ENCODE measurements around the gene DPP10.

The DPP10 gene

DNA sequence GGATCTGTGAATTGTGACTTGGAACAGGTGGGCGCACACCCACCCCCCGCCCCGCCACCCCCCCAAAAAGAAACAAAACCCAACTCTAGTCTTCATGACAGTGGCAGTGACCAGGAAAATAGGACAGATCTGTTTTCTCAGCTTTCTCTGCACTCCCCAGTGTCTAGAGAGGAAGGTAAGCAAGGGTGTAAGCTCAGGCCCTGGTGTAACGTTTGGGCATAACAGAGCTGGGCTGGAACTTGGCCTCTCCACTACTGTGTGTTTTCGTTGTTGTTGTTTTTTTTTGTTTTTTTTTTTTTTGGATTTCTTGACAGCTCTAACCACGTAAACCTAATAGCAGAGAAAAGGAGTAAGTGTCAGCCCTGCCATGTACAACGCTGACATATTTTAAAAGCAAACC lies 1160.8 kb downstream of the DPP10 start:
- DNase-seq = no peak

DNA sequence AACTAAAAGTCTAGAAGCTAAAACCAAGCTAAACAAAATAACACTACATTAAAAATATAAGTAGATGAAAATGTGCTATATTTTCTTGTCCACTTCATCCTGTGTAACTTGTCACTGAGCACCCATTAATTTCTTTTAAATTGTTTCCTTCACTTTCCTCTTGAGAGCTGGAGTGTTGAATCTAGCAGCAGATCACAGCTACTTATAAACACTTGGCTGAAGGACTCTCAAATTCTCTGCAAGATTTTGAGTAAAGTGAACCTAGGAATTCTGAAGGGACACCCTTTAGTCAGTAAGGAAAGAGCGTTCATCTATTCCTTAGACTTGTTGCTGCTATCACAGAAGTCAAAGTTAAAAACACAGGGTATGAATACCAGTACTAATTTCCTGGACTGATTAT lies 1163.9 kb downstream of the DPP10 start:
- no peak for DNase-seq

DNA sequence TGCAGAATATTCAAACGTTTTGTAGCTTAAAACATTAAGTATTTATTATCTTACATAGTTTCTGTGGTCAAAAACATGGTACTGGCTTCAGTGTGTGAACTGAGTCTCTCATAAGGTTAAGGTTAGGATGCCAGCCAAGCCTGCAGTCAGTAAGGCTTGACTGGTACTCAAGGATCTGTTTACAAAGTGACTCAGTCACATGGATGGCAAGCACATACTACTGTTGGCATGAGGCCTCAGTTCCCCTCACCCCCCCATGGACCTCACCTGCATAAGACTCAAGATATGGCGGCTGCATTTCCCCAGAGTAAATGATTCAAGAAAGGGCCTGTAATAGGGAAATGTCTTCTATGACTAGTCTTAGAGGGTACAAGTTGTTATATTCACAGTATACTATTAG lies 1167.5 kb downstream of the DPP10 start:
- DNase-seq = no peak

DNA sequence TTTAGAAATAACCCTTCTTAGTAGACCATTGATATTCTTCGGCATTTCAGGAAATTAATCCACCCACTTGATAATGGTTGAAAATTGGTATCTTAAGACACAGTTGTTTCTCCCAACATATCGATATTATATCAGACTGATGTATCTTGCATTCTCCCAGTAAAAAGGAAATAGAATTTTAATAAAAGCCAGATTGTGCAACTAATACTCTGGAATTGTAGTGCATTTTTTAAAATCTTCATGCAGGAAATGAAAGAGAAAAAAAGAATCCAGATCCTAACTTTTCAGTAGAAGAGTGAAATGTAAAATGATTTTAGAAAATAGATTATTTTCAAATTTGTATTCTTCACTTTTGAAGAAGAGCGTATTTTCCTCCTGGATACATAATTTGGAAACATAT lies 1168.4 kb downstream of the DPP10 start:
- DNase-seq = no peak

DNA sequence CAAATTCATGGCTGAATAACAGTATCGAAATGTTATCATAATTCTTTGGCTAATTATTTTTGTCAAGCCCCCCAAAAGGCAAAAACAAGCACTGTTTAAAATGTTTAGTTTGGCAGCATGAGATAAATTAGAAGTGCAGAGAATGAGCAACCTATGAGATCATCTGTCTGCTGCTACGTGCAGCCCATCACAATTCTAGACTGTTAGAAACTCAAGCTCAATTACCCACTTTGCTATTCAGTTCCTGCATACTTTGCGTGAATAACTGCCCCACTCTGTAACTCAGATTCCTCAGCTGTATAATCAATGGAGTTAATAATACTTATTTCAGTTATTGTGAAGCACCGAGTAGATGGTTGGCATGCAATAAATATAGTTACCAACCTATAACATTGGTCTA lies 1181.9 kb downstream of the DPP10 start:
- DNase-seq = no peak

DNA sequence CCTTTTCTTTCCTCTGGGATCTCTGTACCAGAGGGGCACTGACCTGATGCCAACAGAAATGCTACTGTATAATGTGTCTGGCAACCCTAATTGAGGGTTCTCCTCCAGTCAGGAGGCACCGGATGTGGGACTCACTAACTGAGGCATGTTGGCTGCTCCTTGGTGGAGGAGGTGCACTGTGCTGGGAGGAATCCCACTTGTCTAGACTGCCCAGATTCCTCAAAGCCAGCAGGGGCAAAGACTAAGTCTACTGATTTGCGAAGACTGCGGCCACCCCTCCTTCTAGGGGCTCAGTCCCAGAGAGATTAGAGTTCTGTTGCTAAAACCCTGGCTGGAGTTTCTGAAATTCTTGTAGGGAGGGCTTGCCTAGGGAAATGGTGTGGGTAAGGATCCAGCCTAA lies 1192.1 kb downstream of the DPP10 start:
- no peak for DNase-seq

DNA sequence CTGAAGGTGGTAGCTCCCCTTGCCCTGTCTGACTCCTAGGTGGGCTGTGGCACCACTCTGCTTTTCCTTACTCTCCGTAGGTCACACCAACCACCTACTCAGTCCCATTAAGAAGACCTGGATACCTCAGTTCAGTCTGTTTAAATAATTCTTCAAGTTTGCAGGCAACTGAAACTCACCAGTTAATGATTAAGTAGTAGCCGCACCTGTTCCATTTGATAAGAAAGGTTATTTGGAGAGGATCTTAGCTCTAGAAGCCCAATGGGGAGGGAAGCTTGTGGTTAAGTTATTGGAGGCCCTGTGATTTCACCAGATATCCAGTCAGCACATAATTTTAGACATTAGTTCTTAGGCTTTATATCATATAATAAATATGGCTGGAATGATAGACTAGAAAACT lies 1193.0 kb downstream of the DPP10 start:
- no peak for DNase-seq

DNA sequence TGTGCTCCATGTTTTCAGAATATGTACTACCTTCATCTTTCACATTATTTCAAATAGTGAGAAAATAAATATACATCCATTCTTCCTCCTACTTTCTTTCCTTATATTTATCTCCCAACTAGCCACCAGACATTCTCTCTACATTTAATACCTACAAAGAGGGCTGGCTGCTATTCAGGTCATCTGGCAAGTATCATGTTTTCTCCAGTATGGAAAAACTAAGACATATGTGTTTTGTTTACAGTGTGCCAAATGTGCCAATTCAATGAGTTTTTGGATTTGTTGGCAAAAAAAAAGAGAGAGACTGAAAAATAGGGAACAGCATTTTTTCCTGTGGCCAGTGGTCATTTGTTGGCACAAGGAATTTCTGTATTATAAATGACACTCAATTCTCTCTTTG lies 1207.3 kb downstream of the DPP10 start:
- DNase-seq = no peak

DNA sequence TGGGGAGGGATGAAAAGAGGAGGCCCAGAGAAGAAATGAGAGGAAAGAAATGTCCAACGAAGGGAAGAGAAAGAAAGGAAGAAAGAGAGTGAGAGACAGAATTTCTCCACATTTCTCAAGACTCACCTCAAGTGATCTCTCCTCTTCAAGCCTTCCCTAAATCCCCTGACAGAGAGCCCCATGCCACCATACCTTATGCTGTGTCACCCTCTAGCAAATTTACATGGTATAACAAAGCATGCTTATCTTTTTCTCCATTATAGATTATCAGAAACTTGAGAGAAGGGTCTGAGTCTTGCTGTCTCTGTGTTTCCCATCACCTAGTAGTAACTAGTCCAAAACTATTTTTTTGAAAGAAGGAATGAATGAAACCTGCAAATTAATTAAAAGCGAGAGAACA lies 1208.4 kb downstream of the DPP10 start:
- DNase-seq = no peak

DNA sequence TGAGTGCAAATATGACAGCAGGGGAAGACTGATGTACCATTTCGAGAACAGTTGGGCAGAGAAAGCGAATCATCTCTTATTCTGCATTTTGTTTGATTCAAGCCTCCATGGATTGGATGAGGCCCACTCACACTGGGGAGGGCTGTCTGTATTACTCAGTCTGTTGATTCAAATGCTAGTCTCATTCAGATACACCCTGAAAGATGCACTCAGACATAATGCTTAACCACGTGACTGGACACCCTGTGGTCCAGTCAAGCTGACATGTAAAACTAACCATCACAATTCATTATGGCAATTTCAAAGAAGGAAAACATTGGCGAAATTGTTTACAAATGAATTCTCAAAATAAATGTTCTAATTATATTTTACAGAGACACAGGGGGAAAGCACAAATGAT lies 1210.2 kb downstream of the DPP10 start:
- no peak for DNase-seq

DNA sequence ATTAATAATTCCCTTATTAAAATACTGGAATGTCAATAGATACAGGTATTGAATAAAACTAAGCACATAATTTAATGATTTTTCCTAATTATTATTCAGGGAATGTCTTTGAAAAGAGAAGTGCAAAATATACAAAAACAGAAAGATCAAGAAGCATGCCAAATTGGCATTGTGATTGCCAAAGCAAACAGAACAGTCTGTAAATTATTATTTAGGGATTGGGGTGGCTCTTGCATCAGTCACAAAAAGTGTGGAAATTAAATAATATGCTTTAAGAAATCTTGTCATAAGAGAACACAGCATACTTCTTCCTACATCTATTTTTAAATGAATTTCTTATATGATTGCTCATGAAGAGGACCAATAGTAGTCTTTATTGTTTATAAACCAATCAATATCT lies 1211.9 kb downstream of the DPP10 start:
- DNase-seq = no peak

DNA sequence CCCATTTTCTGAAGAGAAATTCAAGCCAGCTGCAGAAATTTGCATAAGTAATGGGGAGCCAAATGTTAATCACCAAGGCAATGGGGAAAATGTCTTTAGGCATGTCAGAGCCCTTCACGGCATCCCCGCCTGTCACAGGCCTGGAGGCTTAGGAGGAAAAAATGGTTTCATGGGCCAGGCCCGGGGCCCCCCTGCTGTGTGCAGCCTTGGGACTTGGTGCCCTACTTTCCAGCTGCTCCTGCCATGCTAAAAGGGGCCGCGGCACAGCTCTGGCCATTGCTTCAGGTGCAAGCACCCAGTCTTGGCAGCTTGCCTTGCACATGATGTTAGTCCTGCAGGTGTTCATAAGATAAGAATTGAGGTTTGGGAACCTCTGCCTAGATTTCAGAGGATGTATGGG lies 1235.7 kb downstream of the DPP10 start:
- no peak for DNase-seq

DNA sequence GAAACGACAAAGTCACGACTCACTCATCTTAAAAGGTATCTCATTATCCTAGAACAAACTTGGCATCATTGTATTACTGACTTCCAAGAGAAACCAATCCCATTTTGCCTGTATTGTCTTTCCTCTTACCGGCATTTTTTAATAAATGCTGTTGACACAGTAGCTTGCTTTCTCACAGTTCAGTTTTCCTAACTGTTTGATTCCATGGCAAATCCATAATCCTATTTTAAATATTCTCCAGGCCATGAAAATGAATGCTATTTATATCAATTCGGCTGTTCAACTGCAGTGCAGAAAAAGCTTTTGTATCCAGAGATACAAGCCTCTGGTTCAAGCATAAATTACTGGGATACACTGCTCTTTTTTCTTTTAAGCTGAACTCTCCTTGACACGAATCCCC lies 1241.9 kb downstream of the DPP10 start:
- DNase-seq = no peak

DNA sequence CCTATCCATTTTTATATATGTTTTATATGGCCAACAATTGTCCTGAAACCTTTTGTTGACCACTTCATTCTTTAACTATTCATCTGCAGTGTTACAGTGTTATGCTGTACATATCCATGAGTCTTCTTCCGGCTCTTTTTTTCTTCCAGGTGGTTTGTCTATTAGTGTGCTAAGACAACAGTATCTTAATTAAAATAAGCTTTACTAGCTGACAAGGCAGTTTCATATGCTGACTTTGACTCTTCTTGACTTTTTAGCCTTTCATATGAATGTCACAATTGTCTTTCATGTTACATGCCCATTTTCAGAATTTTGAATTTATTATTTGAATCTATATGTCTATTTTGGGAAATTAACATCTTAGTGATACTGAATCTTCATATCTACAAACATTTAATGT lies 1249.0 kb downstream of the DPP10 start:
- no peak for DNase-seq

DNA sequence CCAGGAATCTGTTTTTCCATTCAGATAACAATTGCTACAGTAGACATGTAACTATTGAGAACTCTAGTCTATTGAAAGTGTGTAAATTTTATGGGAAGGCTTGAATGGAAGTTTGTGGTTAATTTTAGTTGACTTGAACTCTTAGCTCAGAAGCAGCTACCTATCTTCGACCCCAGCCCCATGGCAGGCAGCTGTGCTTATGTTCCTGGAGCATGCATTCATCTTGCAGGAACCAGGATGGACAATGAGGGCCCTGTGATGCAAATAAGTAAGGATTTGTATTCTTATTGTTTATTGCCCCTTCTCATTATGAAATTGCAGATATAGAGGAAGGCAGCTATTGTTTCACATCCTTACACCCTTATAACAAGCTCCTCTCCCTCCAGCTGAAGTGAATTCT lies 1252.2 kb downstream of the DPP10 start:
- no peak for DNase-seq

DNA sequence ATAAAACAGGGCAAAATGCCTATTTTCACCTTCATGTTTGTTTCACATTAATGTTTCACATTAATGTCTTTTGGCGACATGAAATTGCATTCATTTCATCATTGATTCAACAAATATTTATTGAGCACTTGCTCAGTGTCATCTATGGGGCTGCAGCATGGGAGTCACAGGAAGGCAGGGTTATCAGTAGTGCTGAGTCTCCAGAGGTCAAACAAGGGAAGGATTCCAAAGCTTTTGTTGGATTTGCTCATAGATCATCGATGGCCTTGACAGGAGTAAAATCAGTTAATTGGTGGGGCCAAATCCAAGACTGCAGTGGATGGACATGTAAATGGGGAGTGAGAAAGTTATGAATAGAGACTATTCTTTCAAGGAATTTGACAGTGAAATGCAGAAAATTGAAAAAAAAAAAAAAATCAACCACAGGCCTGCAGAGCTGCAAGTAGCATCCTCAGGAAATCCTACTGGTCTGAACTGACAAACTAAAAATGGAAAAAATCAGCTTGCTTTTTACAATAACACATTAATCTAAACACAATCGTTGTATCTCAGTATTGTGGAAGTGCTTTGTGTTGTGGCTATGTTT lies 1290.8 kb downstream of the DPP10 start:
- DNase-seq = no peak

DNA sequence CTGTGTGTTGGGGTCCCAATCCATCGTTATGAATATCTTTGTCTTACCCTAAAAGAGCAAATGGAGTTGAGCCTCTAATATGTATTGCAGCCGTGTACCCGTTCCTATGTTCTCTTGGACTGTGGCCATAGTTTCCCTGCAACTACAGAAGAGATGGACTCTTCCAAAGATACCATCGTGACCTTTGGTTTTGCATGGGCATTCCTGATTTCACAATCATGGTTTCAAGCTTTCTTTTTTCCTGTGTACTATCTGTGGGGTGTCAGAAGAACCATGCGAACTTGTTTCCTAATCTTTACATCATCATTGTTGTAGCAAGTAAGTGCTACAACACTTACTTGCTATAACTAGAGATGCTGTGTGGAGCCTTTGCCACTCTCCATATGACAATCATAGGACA lies 1295.7 kb downstream of the DPP10 start:
- no peak for DNase-seq

DNA sequence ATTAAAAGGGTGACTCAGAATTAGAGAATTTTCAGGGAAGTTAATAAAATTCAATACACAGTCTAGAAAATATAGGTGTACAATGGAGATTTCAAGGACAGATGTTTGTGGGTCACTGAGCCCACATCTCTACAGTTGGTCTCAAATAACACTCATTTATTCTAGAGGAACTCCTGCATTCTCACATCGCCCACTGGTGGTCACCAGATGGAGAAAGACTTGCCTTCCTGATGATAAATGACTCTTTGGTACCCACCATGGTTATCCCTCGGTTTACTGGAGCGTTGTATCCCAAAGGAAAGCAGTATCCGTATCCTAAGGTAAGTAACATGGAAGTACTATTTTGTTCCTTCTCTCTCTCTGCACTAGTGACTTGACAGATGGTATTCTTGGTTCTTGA lies 1297.1 kb downstream of the DPP10 start:
- no peak for DNase-seq

DNA sequence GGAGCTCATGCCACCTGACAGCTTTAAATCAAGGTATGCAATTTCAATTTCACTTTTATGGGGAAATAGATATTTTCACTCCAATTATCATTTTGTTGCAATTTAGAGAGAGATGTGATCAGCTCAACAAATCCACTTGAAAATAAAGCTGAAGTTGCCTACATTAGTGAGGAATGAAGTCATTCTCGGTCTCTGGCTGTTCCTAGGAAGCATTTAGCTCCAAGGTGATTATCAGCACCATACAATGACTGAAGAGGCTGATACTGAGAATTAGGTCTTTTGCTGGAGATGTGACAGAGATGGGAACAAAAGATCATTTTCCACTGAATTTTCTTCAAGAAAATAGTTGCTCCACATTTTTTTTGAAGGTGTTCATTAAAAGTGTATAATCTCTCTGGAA lies 1303.7 kb downstream of the DPP10 start:
- DNase-seq = no peak

DNA sequence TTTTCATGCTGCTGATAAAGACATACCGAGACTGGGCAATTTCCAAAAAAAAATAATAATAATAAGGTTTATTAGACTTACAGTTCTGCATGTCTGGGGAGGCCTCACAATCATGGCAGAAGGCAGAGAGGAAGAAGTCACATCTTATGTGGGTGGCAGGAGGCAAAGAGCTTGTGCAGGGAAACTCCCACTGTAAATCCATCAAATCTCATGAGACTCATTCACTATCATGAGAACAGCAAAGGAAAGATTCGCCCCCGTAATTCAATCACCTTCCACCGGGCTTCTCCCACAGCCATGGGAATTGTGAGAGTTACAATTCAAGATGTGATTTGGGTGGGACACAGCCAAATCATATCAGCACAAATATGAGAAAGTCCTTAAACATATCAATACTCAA lies 1314.8 kb downstream of the DPP10 start:
- no peak for DNase-seq

DNA sequence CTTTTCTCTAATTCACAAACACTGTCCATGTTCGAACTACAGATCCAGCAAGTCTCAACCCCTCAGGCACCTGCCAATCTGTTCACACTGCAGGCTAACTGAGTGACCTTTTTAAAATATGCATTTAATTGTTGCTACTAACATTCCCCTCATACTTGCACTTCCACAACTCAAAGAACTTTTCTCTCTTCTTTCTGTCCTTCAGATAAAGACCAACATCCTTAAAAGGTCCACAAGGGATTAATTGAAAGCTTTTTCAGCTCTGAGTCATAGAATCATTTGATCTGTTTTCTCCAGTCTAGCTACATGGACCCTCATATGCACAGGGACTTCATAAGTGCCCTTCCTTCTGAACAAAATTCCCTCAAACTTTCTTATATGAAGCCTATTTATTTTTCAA lies 1321.2 kb downstream of the DPP10 start:
- DNase-seq = no peak

DNA sequence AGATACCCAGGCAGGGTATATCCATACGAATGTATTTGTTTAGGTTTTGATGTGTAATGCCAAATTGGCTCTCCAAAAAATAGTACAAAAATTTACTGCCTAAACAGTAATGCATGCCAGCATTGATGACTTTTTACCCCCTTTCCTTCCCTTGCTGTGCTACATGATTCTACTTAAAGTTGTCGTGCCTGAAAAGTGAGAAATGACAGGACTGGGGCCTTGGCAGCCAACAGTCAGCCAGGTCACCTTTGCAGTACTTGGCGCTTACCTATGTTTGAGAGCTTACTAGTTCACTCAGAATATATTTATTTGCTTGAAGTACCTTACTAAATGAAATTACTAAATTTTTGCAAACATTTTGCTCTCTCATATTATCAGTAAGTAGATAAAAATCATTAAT lies 1329.1 kb downstream of the DPP10 start:
- no peak for DNase-seq

DNA sequence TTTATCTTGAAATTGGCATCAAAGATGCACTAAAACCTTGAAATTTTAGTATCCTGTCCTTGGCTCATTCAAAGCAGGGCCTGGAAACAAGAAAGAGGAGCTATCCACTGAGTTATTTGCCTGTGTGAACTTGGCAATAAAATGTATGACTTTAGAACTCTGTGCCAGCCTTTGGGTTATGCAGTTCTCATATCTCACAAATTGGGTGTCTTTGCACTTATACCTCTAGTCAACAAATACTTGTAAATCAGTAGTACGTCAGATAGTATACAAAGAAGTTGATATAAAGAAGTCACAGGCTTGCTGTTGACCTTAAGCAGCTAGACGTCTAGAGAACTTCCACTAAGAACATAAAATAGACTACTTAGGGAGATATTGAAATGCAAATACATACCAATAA lies 1331.9 kb downstream of the DPP10 start:
- DNase-seq = no peak

DNA sequence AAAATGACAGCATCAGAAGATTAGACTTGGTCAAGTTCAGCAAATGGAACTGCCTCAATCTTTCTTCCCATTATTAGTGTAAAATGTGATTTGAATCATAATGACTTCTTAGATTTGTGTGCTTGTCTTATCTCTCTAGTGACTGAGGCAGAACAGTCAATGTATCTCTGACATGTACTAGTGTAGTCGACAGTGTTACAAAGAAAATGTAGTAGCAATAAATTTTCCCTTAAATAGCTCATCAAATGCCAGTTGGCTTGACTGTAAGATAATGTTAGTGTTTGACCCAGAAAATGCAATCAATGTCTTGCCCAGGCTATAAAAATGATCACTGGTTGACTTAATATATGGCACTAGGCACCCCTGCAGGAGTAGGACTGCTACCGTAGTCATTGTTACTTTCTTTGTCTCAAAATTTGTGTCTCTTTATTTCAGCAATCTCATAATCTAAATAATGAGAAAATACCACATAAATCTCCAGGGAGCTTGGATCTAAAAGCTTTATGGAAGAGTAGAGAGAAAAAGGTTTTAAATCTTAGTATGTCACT lies 1336.7 kb downstream of the DPP10 start:
- no peak for DNase-seq

DNA sequence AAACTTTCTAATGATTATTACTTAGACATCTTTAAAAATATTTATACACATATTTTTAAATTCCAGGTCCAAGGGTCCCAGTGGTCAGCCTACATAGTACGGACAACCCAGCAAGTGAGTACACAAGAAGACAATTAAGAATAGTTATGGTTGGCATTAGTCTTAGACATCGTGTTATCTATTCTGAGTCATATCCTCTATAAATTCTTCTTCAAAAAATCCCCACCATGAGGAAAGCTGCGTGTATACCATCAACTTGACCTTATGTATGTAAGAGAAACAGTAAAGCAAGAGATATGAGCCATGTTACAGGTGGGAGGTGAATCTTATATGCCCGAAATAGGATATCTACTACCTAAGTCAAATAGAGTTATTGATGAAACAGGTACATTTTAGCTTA lies 1339.8 kb downstream of the DPP10 start:
- no peak for DNase-seq

DNA sequence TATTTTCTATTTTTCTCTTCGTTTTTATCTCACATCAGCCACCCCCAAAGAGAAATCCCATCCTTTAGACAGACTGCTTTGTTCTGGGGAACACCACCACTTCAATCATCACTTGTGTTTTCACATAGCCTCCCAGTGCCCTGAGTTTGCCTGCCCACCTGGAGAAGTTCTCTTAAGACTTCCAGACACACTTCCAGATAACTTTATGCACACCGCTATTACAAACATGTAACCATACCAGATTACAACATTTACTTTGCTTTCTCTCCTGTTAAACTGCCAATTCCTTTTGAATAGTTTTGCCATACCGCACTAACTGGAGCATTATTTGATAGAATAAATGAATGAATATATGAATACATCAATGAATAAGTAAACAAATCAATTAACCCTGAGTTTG lies 1353.6 kb downstream of the DPP10 start:
- DNase-seq = no peak

Measured in NCI-H2081 treated with DMSO at 0.1 percent for 48 hours (cell line).